Mesenchymal stem cell (in vitro differentiated cells and primary cell): ENCODE results near the gene ZNF804B.

Experiments
- DNase-seq: peaks from one replicate; pipeline ENCODE4 v3.0.0-alpha.2; 2013
- H2AFZ ChIP-seq: one replicate; pipeline ENCODE4 v1.6.1; 2013; ENCODE audit warnings: low read depth, mild to moderate bottlenecking, control low read depth, inconsistent platforms, low read length, moderate library complexity
- H2AK5ac ChIP-seq: 2 replicates; pipeline ENCODE4 v1.6.1; 2013; ENCODE audit warnings: low read length, moderate library complexity, mild to moderate bottlenecking, inconsistent platforms; ENCODE audit not compliant: severe bottlenecking
- H2BK120ac ChIP-seq: one replicate; pipeline ENCODE4 v1.6.1; 2013; ENCODE audit warnings: low read depth, mild to moderate bottlenecking, inconsistent platforms, low read length, moderate library complexity
- H2BK12ac ChIP-seq, 2 experiments: one replicate each; pipeline ENCODE4 v1.6.1; 2013; ENCODE audit warnings: inconsistent platforms in 2 of 2, low read length in 2 of 2, mild to moderate bottlenecking in 2 of 2, moderate library complexity in 2 of 2, control low read depth in 1 of 2
- H2BK15ac ChIP-seq: one replicate; pipeline ENCODE4 v1.6.1; 2013; ENCODE audit warnings: mild to moderate bottlenecking, low read depth, inconsistent platforms; ENCODE audit not compliant: poor library complexity, severe bottlenecking
- H2BK5ac ChIP-seq: 2 replicates; pipeline ENCODE4 v1.6.1; 2013; ENCODE audit warnings: low read depth, mild to moderate bottlenecking, low read length, control low read depth, inconsistent platforms; ENCODE audit not compliant: poor library complexity, severe bottlenecking
- H3K14ac ChIP-seq, 2 experiments: one replicate each; pipeline ENCODE4 v1.6.1; 2013; ENCODE audit warnings: inconsistent platforms in 2 of 2, low read length in 2 of 2, control low read depth in 1 of 2, mild to moderate bottlenecking in 1 of 2, moderate library complexity in 1 of 2
- H3K18ac ChIP-seq, 2 experiments: one replicate each; pipeline ENCODE4 v1.6.1; 2013; ENCODE audit warnings: inconsistent platforms in 2 of 2, low read length in 2 of 2, control low read depth in 1 of 2, low read depth in 1 of 2, mild to moderate bottlenecking in 1 of 2
- H3K23ac ChIP-seq, 2 experiments: one replicate each; pipeline ENCODE4 v1.6.1; 2013; ENCODE audit warnings: inconsistent platforms in 2 of 2, low read length in 2 of 2, mild to moderate bottlenecking in 2 of 2, moderate library complexity in 2 of 2, control low read depth in 1 of 2
- H3K27ac ChIP-seq: 2 replicates; pipeline ENCODE4 v1.5.1; 2013; ENCODE audit warnings: mild to moderate bottlenecking, moderate library complexity, low read length, control low read depth, inconsistent platforms; ENCODE audit not compliant: poor library complexity, severe bottlenecking
- H3K27me3 ChIP-seq, 2 experiments: 2 replicates each; pipeline versions ENCODE4 v1.6.1 to v1.7.0; 2013; ENCODE audit warnings: low read length in 2 of 2, mild to moderate bottlenecking in 2 of 2, moderate library complexity in 2 of 2, control low read depth in 1 of 2, inconsistent platforms in 1 of 2; ENCODE audit not compliant: control insufficient read depth in 1 of 2, insufficient read depth in 1 of 2
- H3K36me3 ChIP-seq, 2 experiments: 2 replicates each; pipeline versions ENCODE4 v1.6.1 to v1.7.0; 2013; ENCODE audit warnings: low read length in 2 of 2, control low read depth in 1 of 2, inconsistent platforms in 1 of 2, low read depth in 1 of 2, mild to moderate bottlenecking in 1 of 2; ENCODE audit not compliant: insufficient read depth in 2 of 2, control insufficient read depth in 1 of 2
- H3K4ac ChIP-seq, 2 experiments: one replicate each; pipeline ENCODE4 v1.6.1; 2013; ENCODE audit warnings: inconsistent platforms in 2 of 2, low read length in 2 of 2, mild to moderate bottlenecking in 2 of 2, moderate library complexity in 2 of 2, control low read depth in 1 of 2, low read depth in 1 of 2
- H3K4me1 ChIP-seq: 2 replicates; pipeline ENCODE4 v1.6.1; 2013; ENCODE audit warnings: low read depth, low read length, control low read depth; ENCODE audit not compliant: control insufficient read depth, insufficient read depth
- H3K4me2 ChIP-seq: 2 replicates; pipeline ENCODE4 v1.6.1; 2013; ENCODE audit warnings: low read length, mild to moderate bottlenecking, inconsistent platforms; ENCODE audit not compliant: poor library complexity, severe bottlenecking
- H3K4me3 ChIP-seq, 2 experiments: 2 replicates each; pipeline versions ENCODE4 v1.5.1 to v1.7.0; 2013; ENCODE audit warnings: low read length in 2 of 2, mild to moderate bottlenecking in 2 of 2, control low read depth in 1 of 2, low read depth in 1 of 2; ENCODE audit not compliant: insufficient read depth in 1 of 2
- H3K79me1 ChIP-seq: replicated peaks from 2 replicates; pipeline ENCODE4 v1.6.1; 2013; ENCODE audit warnings: mild to moderate bottlenecking, control low read depth, low read length, inconsistent platforms; ENCODE audit not compliant: poor library complexity, severe bottlenecking
- H3K9ac ChIP-seq: 2 replicates; pipeline ENCODE4 v1.7.0; 2013; ENCODE audit warnings: mild to moderate bottlenecking, low read length, moderate library complexity
- H3K9me3 ChIP-seq: 2 replicates; pipeline ENCODE4 v1.7.0; 2013; ENCODE audit warnings: mild to moderate bottlenecking, low read length; ENCODE audit not compliant: control insufficient read depth
- H4K8ac ChIP-seq: one replicate; pipeline ENCODE4 v1.6.1; 2013; ENCODE audit warnings: inconsistent platforms, mild to moderate bottlenecking, low read length, moderate library complexity
- H4K91ac ChIP-seq: one replicate; pipeline ENCODE4 v1.6.1; 2013; ENCODE audit warnings: mild to moderate bottlenecking, low read length, inconsistent platforms
- WGBS: methylation state at CpG from one replicate; pipeline ENCODE4 v1.1.7; 2013; ENCODE audit warnings: mixed read lengths; 5-methylcytosine and 5-hydroxymethylcytosine counted together

The ZNF804B gene

DNA sequence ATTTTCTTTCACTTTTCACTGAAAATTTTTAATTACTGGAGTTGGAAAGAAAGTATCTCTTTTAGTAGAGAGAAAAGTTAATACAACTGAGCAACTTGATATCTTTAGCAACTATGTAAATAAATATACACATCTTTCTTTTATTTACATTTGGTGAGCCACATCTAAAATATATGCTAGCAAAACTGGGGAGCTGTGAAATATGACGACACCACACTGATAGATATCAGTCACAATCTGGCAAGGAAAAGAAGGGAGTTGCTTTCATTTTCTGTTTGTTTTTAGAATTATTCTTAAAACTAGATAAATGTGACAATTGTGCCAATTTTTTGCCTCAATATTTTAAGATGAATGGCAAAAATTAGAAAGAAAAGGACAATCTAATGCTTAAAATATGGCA, 2.7 kb upstream of the ZNF804B start:
- peaks cover 12% of the 10 kb centered on the region for H3K4me1 ChIP-seq
- H3K27me3 ChIP-seq: peaks cover 31 to 58% of the 10 kb centered on the region in 2 experiments
- no peak overlapping the region for H3K23ac ChIP-seq
- no peaks in the 10 kb centered on the region for H3K36me3 ChIP-seq
- 70% methylated on average over 1 of the region's 1 CpG for WGBS
- H3K27ac ChIP-seq: no peak overlapping the region
- no peaks in the 10 kb centered on the region for H3K9me3 ChIP-seq
- no peak overlapping the region for H2AK5ac ChIP-seq
- no peak overlapping the region for H2BK15ac ChIP-seq
- no peak for DNase-seq
- no peak overlapping the region for H2BK5ac ChIP-seq
- H4K8ac ChIP-seq: no peak overlapping the region
- no peak overlapping the region for H3K9ac ChIP-seq
- no peak overlapping the region for H3K4ac ChIP-seq
- H2BK12ac ChIP-seq: no peak overlapping the region
- no peak overlapping the region for H3K18ac ChIP-seq
- H3K79me1 ChIP-seq: no peaks in the 10 kb centered on the region
- H2BK120ac ChIP-seq: no peak overlapping the region
- no peak overlapping the region for H4K91ac ChIP-seq
- no peak overlapping the region for H2AFZ ChIP-seq
- H3K14ac ChIP-seq: no peak overlapping the region
- H3K4me2 ChIP-seq: no peak overlapping the region
- H3K4me3 ChIP-seq: no peak overlapping the region

DNA sequence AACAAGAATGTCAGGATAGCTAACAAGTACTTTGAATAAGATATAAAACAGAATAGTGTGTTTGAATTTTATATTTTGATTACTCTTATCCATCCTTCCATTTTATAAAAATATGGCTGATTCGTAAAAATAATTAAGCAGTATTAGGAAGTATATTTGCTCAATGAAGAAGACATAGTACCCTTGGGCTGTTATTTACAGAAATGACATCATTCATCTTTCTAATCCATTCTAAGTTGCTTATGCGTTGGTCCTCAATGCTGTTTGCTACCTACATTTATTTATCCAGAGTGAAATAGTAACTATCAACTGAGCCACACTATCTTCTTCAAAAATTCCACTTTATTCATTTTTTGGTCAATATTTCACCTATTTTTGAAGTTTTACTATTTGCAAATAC, 2.1 kb upstream of the ZNF804B start:
- H3K14ac ChIP-seq: no peak overlapping the region
- no peaks in the 10 kb centered on the region for H3K79me1 ChIP-seq
- no peak overlapping the region for H2BK12ac ChIP-seq
- no peak overlapping the region for H3K4ac ChIP-seq
- H2AK5ac ChIP-seq: no peak overlapping the region
- no peak overlapping the region for H3K9ac ChIP-seq
- no peak overlapping the region for H2AFZ ChIP-seq
- H2BK120ac ChIP-seq: no peak overlapping the region
- WGBS: 79% methylated on average over 1 of the region's 2 CpGs
- no peak overlapping the region for H3K23ac ChIP-seq
- no peaks in the 10 kb centered on the region for H3K36me3 ChIP-seq
- H3K4me3 ChIP-seq: no peak overlapping the region
- no peak overlapping the region for H4K8ac ChIP-seq
- H3K4me1 ChIP-seq: peaks cover 12% of the 10 kb centered on the region
- H3K4me2 ChIP-seq: no peak overlapping the region
- H3K27ac ChIP-seq: no peak overlapping the region
- H3K27me3 ChIP-seq: peaks cover 31 to 59% of the 10 kb centered on the region in 2 experiments
- H2BK15ac ChIP-seq: no peak overlapping the region
- H4K91ac ChIP-seq: no peak overlapping the region
- H3K18ac ChIP-seq: no peak overlapping the region
- H3K9me3 ChIP-seq: no peaks in the 10 kb centered on the region
- no peak overlapping the region for H2BK5ac ChIP-seq
- DNase-seq: no peak

DNA sequence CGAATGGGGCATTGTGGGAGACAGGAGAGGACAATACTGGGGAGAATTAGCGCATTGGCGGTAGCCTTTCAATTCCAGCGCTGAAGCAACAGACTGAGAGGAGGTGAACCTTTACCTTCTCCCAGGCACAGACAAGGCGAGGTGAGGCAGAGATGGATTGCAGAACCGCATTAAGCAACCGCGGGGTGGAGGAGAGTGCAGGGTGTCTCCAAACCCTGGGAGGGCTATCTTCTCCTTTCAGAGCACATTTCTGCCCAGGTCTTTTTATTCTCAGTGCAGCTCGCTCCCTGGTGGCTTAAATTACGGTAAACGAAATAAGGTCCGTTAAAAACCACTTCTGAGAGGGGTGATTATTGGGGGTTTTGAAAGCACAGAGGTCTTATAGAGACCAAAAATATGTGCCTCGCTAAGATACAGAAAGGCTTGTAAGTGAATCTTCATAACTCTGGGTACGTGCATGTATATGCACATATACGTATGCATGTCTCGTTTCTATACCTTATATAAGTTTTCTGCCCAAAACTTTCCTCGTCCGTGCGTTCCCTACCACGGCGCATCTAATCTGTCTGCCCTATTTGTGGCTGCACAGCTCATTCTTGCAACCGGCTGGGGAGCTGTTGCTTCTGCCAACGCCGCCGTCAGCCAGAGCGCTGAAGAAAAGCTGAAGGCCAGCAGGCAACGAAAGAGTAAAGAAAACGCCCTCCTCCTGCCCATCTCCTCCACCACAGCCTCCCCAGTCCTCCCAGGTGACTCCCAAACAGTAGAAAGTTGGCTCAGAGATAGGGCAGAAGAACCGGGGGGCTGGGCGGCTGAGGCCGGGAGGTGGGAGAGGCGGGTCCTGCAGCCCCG, 895 bp upstream of the ZNF804B start:
- DNase-seq: no peak
- Histone ChIP-seq H2BK12ac (no peak overlapping the region), H2BK15ac (no peak overlapping the region), H2BK120ac (no peak overlapping the region), H3K23ac (no peak overlapping the region), H3K4me1 (peaks cover 12% of the 10 kb centered on the region), H3K79me1 (no peaks in the 10 kb centered on the region), H3K4me2 (peak overlapping the region; percentile 12), H3K4ac (no peak overlapping the region), H3K4me3 (peak overlapping the region; percentile 39 to 67), H3K18ac (no peak overlapping the region), H2AK5ac (no peak overlapping the region), H3K27ac (no peak overlapping the region), H3K9me3 (no peaks in the 10 kb centered on the region), H3K9ac (no peak overlapping the region), H3K14ac (no peak overlapping the region), H4K91ac (no peak overlapping the region), H4K8ac (no peak overlapping the region), H2AFZ (no peak overlapping the region), H2BK5ac (no peak overlapping the region), H3K36me3 (no peaks in the 10 kb centered on the region), H3K27me3 (peaks cover 31 to 63% of the 10 kb centered on the region in 2 experiments)
- WGBS: 4% methylated on average over 30 of the region's 33 CpGs

DNA sequence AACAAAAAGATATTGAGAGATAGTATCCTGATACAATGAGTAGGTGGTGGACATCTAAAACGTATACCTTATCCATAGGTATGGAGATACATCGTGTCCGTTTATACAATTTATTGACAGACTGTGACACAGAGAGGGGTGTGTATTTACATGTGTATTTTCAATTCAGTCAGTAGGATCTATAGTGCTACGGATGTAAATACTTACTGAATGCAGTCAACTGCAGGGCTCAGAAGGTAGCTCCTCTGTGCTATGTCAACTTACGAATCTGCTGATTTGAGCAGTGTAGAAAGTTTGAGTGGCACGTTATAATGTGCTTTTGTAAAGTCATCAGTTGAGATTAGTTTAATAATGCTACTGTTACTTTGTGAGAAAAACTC, 626 bp downstream of the ZNF804B start:
- Histone ChIP-seq H3K4me2 (no peak overlapping the region), H3K27ac (no peak overlapping the region), H4K8ac (no peak overlapping the region), H2BK120ac (no peak overlapping the region), H3K4me1 (peaks cover 12% of the 10 kb centered on the region), H3K27me3 (peaks cover 31 to 61% of the 10 kb centered on the region in 2 experiments), H3K4ac (no peak overlapping the region), H3K14ac (no peak overlapping the region), H3K9ac (no peak overlapping the region), H4K91ac (no peak overlapping the region), H2BK15ac (no peak overlapping the region), H3K79me1 (no peaks in the 10 kb centered on the region), H3K18ac (no peak overlapping the region), H3K23ac (no peak overlapping the region), H2BK12ac (no peak overlapping the region), H3K4me3 (peak overlapping the region in 1 of 2 experiments; percentile 67), H3K9me3 (no peaks in the 10 kb centered on the region), H2BK5ac (no peak overlapping the region), H2AFZ (no peak overlapping the region), H3K36me3 (no peaks in the 10 kb centered on the region), H2AK5ac (no peak overlapping the region)
- 59% methylated on average over 6 of the region's 6 CpGs for WGBS
- DNase-seq: no peak
